Liver (tissue), 9 donors: ENCODE results near the gene GHDC. TPM values are rescaled to one million over a fixed set of nuclear protein-coding genes. Genes with fewer than 3 reads are reported as not detected.

ENCODE experiments used
- DNase-seq: peaks from one replicate; pipeline ENCODE4 v3.0.0-alpha.2; 2017; ENCODE audit warnings: low spot score
- H3K27ac ChIP-seq, 2 donors: one replicate each; pipeline ENCODE4 v1.7.0; 2013; ENCODE audit warnings: inconsistent platforms in 2 of 2, low read length in 2 of 2, control low read depth in 1 of 2, low read depth in 1 of 2, mild to moderate bottlenecking in 1 of 2
- H3K27me3 ChIP-seq, 4 donors: one replicate each; pipeline versions ENCODE4 v1.6.1 to v1.7.0; 2013; ENCODE audit warnings: low read length in 3 of 4, inconsistent platforms in 1 of 4, mild to moderate bottlenecking in 1 of 4, moderate library complexity in 1 of 4; ENCODE audit not compliant: control insufficient read depth in 4 of 4, insufficient read depth in 4 of 4
- H3K36me3 ChIP-seq, 4 donors: one replicate each; pipeline versions ENCODE4 v1.6.1 to v1.7.0; 2013; ENCODE audit warnings: low read length in 3 of 4, mild to moderate bottlenecking in 3 of 4, low read depth in 1 of 4, moderate library complexity in 1 of 4; ENCODE audit not compliant: control insufficient read depth in 4 of 4, insufficient read depth in 3 of 4
- H3K4me1 ChIP-seq, 4 donors: one replicate each; pipeline versions ENCODE4 v1.6.1 to v1.7.0; 2013; ENCODE audit warnings: low read length in 3 of 4, mild to moderate bottlenecking in 3 of 4, moderate library complexity in 1 of 4; ENCODE audit not compliant: control insufficient read depth in 4 of 4, insufficient read depth in 4 of 4
- H3K4me3 ChIP-seq, 3 donors: one replicate each; pipeline versions ENCODE4 v1.6.1 to v1.7.0; 2013; ENCODE audit warnings: low read length in 3 of 3, control low read depth in 1 of 3, low read depth in 1 of 3, mild to moderate bottlenecking in 1 of 3
- H3K9ac ChIP-seq, 2 donors: one replicate each; pipeline ENCODE4 v1.7.0; 2013; ENCODE audit warnings: low read length in 2 of 2, mild to moderate bottlenecking in 2 of 2, moderate library complexity in 2 of 2, control low read depth in 1 of 2, low read depth in 1 of 2
- H3K9me3 ChIP-seq, 4 donors: one replicate each; pipeline versions ENCODE4 v1.6.1 to v1.7.0; 2013; ENCODE audit warnings: low read length in 3 of 4; ENCODE audit not compliant: control insufficient read depth in 4 of 4
- EGR1 ChIP-seq, 2 donors: IDR thresholded peaks; 2 replicates each; pipeline ENCODE4 v1.6.1; 2016 to 2018; ENCODE audit warnings: antibody characterized with exemption in 2 of 2, low read depth in 2 of 2
- FOXA1 ChIP-seq: IDR thresholded peaks from 2 replicates; pipeline ENCODE4 v1.6.1; 2016; ENCODE audit warnings: antibody characterized with exemption
- FOXA2 ChIP-seq: IDR thresholded peaks from 2 replicates; pipeline ENCODE4 v1.6.1; 2016; ENCODE audit warnings: antibody characterized with exemption
- GABPA ChIP-seq, 2 donors: IDR thresholded peaks in 1 of 2; conservative IDR thresholded peaks in 1 of 2; 2 replicates each; pipeline ENCODE4 v1.6.1; 2016; ENCODE audit warnings: antibody characterized with exemption in 2 of 2, mild to moderate bottlenecking in 1 of 2, moderate library complexity in 1 of 2
- HNF4A ChIP-seq, 2 donors: conservative IDR thresholded peaks; 2 replicates each; pipeline ENCODE4 v1.6.1; 2016; ENCODE audit warnings: antibody characterized with exemption in 2 of 2, mild to moderate bottlenecking in 2 of 2
- HNF4G ChIP-seq: IDR thresholded peaks from 2 replicates; pipeline ENCODE4 v1.6.1; 2016; ENCODE audit warnings: antibody characterized with exemption
- JUND ChIP-seq, 2 donors: IDR thresholded peaks; 2 replicates each; pipeline ENCODE4 v1.6.1; 2016; ENCODE audit warnings: antibody characterized with exemption in 2 of 2
- MAX ChIP-seq: IDR thresholded peaks from 2 replicates; pipeline ENCODE4 v1.6.1; 2016; ENCODE audit warnings: antibody characterized with exemption
- NR2F2 ChIP-seq: IDR thresholded peaks from 2 replicates; pipeline ENCODE4 v1.6.1; 2016; ENCODE audit warnings: antibody characterized with exemption
- RAD21 ChIP-seq, 2 donors: IDR thresholded peaks; 2 replicates each; pipeline ENCODE4 v1.6.1; 2016; ENCODE audit warnings: antibody characterized with exemption in 2 of 2, mild to moderate bottlenecking in 2 of 2
- RXRA ChIP-seq, 2 donors: IDR thresholded peaks; 2 replicates each; pipeline ENCODE4 v1.6.1; 2017 to 2018; ENCODE audit warnings: antibody characterized with exemption in 2 of 2, mild to moderate bottlenecking in 1 of 2
- SP1 ChIP-seq: IDR thresholded peaks from 2 replicates; pipeline ENCODE4 v1.6.1; 2018; ENCODE audit warnings: antibody characterized with exemption, mild to moderate bottlenecking
- TAF1 ChIP-seq: conservative IDR thresholded peaks from 2 replicates; pipeline ENCODE4 v1.6.1; 2016; ENCODE audit warnings: antibody characterized with exemption, mild to moderate bottlenecking
- YY1 ChIP-seq: IDR thresholded peaks from 2 replicates; pipeline ENCODE4 v1.6.1; 2016; ENCODE audit warnings: antibody characterized with exemption, mild to moderate bottlenecking
- WGBS: extraction: QIAGEN DNeasy Blood & Tissue Kit; methylation state at CpG from one replicate; pipeline ENCODE4 v1.1.7; 2013; 5-methylcytosine and 5-hydroxymethylcytosine counted together
- polyA plus RNA-seq, 2 donors: library from polyadenylated mRNA; stranded (reverse) in 1 of 2; unstranded in 1 of 2; fragments of 200-250 nt in 1 of 2; fragments of >200 nt in 1 of 2; fragmentation: Nextera tagmentation in 1 of 2; extraction: Ambion mirVana in 1 of 2; gene quantifications; one replicate each; pipeline versions ENCODE4 v1.2.1 to v1.2.3, GENCODE V29; 2013 to 2015
- total RNA-seq, 2 donors: library from RNA; depleted of rRNA; stranded (reverse); fragments of >200 nt; gene quantifications; one replicate each; pipeline ENCODE4 v1.2.3, GENCODE V29; 2014
- TF ChIP-seq, protein P1 (sequence below): IDR thresholded peaks from 2 replicates; pipeline ENCODE4 v1.6.1; 2016; ENCODE audit warnings: antibody characterized with exemption, mild to moderate bottlenecking
- TF ChIP-seq, protein P2 (sequence below): fragments of 150-350 bp; IDR thresholded peaks from 2 replicates; pipeline ENCODE4 v1.5.1; 2017; ENCODE audit warnings: improper control_type of control experiment, low read depth, low read length; ENCODE audit not compliant: missing input control
- TF ChIP-seq, protein P3 (sequence below): IDR thresholded peaks from 2 replicates; pipeline ENCODE4 v1.6.1; 2016; ENCODE audit warnings: antibody characterized with exemption
- TF ChIP-seq, protein P4 (sequence below): IDR thresholded peaks from 2 replicates; pipeline ENCODE4 v1.6.1; 2016; ENCODE audit warnings: antibody characterized with exemption
- donor health status: healthy.
- donor health status: healthy.
- donor health status: healthy.
- donor health status: healthy.
- donor health status: healthy.

Gene GHDC
- total and polyA plus RNA-seq, 4 donors: 10.0 to 17.6 (median 12.3) TPM

GRCh38 chr17:42224651-42225050 lies 30.4 kb upstream of the GHDC start:
- no peak overlapping the region for H3K4me3 ChIP-seq
- no peaks in the 10 kb centered on the region for H3K27me3 ChIP-seq
- WGBS: 98% methylated on average over 6 of the region's 6 CpGs
- H3K27ac ChIP-seq: no peak overlapping the region
- H3K9me3 ChIP-seq: no peaks in the 10 kb centered on the region
- H3K4me1 ChIP-seq: no peaks in the 10 kb centered on the region
- no peak overlapping the region for H3K9ac ChIP-seq
- DNase-seq: no peak
- H3K36me3 ChIP-seq: peaks cover 5 to 25% (median 12%) of the 10 kb centered on the region in 4 donors
- TF ChIP-seq, protein P1, sequence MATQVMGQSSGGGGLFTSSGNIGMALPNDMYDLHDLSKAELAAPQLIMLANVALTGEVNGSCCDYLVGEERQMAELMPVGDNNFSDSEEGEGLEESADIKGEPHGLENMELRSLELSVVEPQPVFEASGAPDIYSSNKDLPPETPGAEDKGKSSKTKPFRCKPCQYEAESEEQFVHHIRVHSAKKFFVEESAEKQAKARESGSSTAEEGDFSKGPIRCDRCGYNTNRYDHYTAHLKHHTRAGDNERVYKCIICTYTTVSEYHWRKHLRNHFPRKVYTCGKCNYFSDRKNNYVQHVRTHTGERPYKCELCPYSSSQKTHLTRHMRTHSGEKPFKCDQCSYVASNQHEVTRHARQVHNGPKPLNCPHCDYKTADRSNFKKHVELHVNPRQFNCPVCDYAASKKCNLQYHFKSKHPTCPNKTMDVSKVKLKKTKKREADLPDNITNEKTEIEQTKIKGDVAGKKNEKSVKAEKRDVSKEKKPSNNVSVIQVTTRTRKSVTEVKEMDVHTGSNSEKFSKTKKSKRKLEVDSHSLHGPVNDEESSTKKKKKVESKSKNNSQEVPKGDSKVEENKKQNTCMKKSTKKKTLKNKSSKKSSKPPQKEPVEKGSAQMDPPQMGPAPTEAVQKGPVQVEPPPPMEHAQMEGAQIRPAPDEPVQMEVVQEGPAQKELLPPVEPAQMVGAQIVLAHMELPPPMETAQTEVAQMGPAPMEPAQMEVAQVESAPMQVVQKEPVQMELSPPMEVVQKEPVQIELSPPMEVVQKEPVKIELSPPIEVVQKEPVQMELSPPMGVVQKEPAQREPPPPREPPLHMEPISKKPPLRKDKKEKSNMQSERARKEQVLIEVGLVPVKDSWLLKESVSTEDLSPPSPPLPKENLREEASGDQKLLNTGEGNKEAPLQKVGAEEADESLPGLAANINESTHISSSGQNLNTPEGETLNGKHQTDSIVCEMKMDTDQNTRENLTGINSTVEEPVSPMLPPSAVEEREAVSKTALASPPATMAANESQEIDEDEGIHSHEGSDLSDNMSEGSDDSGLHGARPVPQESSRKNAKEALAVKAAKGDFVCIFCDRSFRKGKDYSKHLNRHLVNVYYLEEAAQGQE: no peak
- no peak for TF ChIP-seq RXRA (IDR thresholded peaks at IDR 0.05)
- no peak for TF ChIP-seq FOXA2
- TF ChIP-seq MAX: no peak
- TF ChIP-seq TAF1: no peak
- TF ChIP-seq NR2F2: no peak
- TF ChIP-seq YY1: no peak
- TF ChIP-seq HNF4A (conservative IDR thresholded peaks at IDR 0.05): no peak
- TF ChIP-seq GABPA (IDR thresholded peaks at IDR 0.05 in 1 of 2, conservative IDR thresholded peaks at IDR 0.05 in 1 of 2): no peak
- no peak for TF ChIP-seq SP1
- no peak for TF ChIP-seq FOXA1
- no peak for TF ChIP-seq HNF4G
- no peak for TF ChIP-seq EGR1 (IDR thresholded peaks at IDR 0.05; ENCODE audit: low read depth in 2 of 2)
- TF ChIP-seq, protein P2, sequence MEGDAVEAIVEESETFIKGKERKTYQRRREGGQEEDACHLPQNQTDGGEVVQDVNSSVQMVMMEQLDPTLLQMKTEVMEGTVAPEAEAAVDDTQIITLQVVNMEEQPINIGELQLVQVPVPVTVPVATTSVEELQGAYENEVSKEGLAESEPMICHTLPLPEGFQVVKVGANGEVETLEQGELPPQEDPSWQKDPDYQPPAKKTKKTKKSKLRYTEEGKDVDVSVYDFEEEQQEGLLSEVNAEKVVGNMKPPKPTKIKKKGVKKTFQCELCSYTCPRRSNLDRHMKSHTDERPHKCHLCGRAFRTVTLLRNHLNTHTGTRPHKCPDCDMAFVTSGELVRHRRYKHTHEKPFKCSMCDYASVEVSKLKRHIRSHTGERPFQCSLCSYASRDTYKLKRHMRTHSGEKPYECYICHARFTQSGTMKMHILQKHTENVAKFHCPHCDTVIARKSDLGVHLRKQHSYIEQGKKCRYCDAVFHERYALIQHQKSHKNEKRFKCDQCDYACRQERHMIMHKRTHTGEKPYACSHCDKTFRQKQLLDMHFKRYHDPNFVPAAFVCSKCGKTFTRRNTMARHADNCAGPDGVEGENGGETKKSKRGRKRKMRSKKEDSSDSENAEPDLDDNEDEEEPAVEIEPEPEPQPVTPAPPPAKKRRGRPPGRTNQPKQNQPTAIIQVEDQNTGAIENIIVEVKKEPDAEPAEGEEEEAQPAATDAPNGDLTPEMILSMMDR: no peak
- TF ChIP-seq, protein P3, sequence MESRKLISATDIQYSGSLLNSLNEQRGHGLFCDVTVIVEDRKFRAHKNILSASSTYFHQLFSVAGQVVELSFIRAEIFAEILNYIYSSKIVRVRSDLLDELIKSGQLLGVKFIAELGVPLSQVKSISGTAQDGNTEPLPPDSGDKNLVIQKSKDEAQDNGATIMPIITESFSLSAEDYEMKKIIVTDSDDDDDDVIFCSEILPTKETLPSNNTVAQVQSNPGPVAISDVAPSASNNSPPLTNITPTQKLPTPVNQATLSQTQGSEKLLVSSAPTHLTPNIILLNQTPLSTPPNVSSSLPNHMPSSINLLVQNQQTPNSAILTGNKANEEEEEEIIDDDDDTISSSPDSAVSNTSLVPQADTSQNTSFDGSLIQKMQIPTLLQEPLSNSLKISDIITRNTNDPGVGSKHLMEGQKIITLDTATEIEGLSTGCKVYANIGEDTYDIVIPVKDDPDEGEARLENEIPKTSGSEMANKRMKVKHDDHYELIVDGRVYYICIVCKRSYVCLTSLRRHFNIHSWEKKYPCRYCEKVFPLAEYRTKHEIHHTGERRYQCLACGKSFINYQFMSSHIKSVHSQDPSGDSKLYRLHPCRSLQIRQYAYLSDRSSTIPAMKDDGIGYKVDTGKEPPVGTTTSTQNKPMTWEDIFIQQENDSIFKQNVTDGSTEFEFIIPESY: no peak
- no peak for TF ChIP-seq RAD21 (IDR thresholded peaks at IDR 0.05)
- TF ChIP-seq JUND (IDR thresholded peaks at IDR 0.05): no peak
- TF ChIP-seq, protein P4, sequence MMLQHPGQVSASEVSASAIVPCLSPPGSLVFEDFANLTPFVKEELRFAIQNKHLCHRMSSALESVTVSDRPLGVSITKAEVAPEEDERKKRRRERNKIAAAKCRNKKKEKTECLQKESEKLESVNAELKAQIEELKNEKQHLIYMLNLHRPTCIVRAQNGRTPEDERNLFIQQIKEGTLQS: no peak
